ENCODE measurements around the gene NPFFR1. TPM values are rescaled to one million over a fixed set of nuclear protein-coding genes. Genes with fewer than 3 reads are reported as not detected.

The NPFFR1 gene
- total RNA-seq, 1 donor from 2014 or later, result not detected

DNA sequence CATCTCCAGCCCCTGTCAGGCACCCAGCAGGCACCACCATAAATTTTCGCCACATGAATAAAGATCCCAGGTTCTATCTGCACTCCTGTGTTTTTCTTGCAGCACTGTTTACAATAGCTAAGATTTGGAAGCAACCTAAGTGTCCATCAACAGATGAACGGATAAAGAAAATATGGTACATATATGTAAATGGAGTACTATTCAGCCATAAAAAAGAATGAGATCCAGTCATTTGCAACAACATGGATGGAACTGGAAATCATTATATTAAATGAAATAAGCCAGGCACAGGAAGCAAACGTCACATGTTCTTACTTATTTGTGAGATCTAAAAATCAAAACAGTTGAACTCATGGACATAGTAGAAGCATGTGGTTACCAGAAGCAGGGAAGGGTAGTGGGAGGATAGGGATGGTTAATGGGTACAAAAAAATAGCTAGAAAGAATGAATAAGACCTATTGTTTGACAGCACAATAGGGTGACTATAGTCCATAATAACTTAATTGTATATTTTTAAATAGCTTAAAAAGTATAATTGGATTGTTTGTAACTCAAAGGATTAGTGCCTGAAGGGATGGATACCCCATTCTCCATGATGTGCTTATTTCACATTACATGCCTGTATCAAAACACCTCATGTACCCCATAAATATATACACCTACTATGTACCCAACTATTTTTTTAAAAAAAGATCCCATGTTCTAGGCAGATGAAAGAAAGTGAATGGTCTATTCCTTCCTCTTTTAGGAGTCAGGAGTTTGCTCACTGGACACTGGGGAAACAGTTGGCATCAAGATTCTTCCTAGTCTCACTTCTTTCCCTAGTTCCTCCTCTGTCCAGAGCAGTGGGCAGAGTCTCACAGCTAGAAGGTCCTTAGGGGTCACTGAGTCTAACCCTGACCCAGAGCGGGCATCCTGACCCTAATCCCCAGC is 1.0 kb upstream of the NPFFR1 start:
- Histone ChIP-seq H3K9me3 (no peaks in the 10 kb centered on the region), H3K4me1 (peaks cover 10% of the 10 kb centered on the region), H3K27me3 (peaks cover 9% of the 10 kb centered on the region), H3K36me3 (no peaks in the 10 kb centered on the region), H3K27ac (no peak overlapping the region), H3K4me3 (no peak overlapping the region)
- intact Hi-C loops (cut with DNase I), result no loop called here
- no peak for DNase-seq (ENCODE audit: extremely low spot score in 2 of 2)
- TF ChIP-seq, protein P1, sequence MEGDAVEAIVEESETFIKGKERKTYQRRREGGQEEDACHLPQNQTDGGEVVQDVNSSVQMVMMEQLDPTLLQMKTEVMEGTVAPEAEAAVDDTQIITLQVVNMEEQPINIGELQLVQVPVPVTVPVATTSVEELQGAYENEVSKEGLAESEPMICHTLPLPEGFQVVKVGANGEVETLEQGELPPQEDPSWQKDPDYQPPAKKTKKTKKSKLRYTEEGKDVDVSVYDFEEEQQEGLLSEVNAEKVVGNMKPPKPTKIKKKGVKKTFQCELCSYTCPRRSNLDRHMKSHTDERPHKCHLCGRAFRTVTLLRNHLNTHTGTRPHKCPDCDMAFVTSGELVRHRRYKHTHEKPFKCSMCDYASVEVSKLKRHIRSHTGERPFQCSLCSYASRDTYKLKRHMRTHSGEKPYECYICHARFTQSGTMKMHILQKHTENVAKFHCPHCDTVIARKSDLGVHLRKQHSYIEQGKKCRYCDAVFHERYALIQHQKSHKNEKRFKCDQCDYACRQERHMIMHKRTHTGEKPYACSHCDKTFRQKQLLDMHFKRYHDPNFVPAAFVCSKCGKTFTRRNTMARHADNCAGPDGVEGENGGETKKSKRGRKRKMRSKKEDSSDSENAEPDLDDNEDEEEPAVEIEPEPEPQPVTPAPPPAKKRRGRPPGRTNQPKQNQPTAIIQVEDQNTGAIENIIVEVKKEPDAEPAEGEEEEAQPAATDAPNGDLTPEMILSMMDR (IDR thresholded peaks at IDR 0.05), result no peak
- no peak for TF ChIP-seq POLR2A (IDR thresholded peaks at IDR 0.05)
- TF ChIP-seq POLR2AphosphoS5 (IDR thresholded peaks at IDR 0.05; ENCODE audit: insufficient read depth in 1 of 2, low read depth in 1 of 2), result no peak

DNA sequence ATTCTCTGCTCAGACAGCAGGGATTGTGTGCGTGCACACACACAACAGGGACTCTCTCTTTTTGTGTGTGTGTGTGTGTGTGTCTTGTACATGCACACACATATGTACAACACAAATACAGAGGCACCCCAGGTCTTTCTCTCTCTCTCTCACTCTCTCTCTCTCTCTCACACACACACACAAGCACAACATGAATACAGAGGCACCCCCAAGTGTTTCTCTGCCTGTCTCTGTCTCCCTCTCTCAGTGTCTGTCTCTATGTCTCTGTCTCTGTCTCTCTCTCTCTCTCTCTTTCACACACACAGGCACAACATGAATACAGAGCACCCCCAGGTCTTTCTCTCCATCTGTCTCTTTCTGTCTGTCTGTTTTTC is 746 bp downstream of the NPFFR1 start:
- Histone ChIP-seq H3K9me3 (no peaks in the 10 kb centered on the region), H3K4me3 (no peak overlapping the region), H3K27ac (no peak overlapping the region), H3K4me1 (peaks cover 10% of the 10 kb centered on the region), H3K36me3 (no peaks in the 10 kb centered on the region), H3K27me3 (peaks cover 9% of the 10 kb centered on the region)
- no peak for DNase-seq (ENCODE audit: extremely low spot score in 2 of 2)
- intact Hi-C loops (cut with DNase I), result no loop called here
- TF ChIP-seq POLR2A (IDR thresholded peaks at IDR 0.05), result no peak
- TF ChIP-seq POLR2AphosphoS5 (IDR thresholded peaks at IDR 0.05; ENCODE audit: insufficient read depth in 1 of 2, low read depth in 1 of 2), result no peak
- TF ChIP-seq, protein P1 (IDR thresholded peaks at IDR 0.05), result no peak

DNA sequence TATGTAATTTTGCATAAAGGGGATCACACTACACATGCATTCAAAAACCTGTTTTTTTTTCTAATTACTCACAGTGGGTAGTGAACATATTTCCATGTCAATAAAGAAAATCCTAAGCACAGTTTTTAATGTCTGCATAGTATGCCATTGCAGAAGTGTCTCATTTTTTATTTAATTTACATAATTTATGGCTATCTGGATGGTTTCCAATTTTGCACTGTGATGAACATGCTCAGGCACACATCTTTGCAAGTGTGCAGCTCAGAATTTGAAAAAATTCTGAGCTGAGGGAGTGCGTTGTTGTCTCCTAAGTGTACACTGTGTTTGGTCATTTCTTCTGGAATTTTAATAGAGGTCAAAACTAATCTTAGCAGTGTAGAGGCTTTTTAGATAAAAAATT is 2.2 kb downstream of the NPFFR1 start:
- Histone ChIP-seq H3K4me1 (peaks cover 10% of the 10 kb centered on the region), H3K36me3 (no peaks in the 10 kb centered on the region), H3K4me3 (no peak overlapping the region), H3K27me3 (peaks cover 9% of the 10 kb centered on the region), H3K27ac (no peak overlapping the region), H3K9me3 (no peaks in the 10 kb centered on the region)
- intact Hi-C loops (cut with DNase I), result no loop called here
- TF ChIP-seq POLR2AphosphoS5 (IDR thresholded peaks at IDR 0.05; ENCODE audit: insufficient read depth in 1 of 2, low read depth in 1 of 2), result no peak
- TF ChIP-seq, protein P1 (IDR thresholded peaks at IDR 0.05), result no peak
- no peak for TF ChIP-seq POLR2A (IDR thresholded peaks at IDR 0.05)
- no peak for DNase-seq (ENCODE audit: extremely low spot score in 2 of 2)

DNA sequence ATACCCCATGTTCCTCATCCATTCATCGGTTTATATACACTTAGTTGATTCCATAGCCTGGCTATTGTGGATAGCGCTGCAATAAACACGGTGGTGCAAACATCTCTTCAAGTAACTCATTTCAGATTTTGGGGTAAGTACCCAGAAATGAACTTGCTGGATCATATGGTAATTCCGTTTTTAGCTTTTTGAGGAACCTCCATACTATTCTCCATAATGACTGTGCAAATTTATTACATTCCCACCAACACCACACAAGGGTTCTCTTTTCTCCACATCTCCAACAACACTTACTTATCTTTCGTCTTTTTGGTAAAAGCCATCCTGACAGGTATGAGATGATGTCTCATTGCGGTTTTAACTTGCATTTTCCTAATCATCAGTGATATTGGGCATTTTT is 3.7 kb downstream of the NPFFR1 start:
- Histone ChIP-seq H3K27me3 (peaks cover 9% of the 10 kb centered on the region), H3K27ac (no peak overlapping the region), H3K4me3 (no peak overlapping the region), H3K36me3 (no peaks in the 10 kb centered on the region), H3K9me3 (no peaks in the 10 kb centered on the region), H3K4me1 (peaks cover 10% of the 10 kb centered on the region)
- intact Hi-C loops (cut with DNase I), result no loop called here
- no peak for TF ChIP-seq POLR2A (IDR thresholded peaks at IDR 0.05)
- no peak for TF ChIP-seq POLR2AphosphoS5 (IDR thresholded peaks at IDR 0.05; ENCODE audit: insufficient read depth in 1 of 2, low read depth in 1 of 2)
- TF ChIP-seq, protein P1 (IDR thresholded peaks at IDR 0.05), result no peak
- no peak for DNase-seq (ENCODE audit: extremely low spot score in 2 of 2)

DNA sequence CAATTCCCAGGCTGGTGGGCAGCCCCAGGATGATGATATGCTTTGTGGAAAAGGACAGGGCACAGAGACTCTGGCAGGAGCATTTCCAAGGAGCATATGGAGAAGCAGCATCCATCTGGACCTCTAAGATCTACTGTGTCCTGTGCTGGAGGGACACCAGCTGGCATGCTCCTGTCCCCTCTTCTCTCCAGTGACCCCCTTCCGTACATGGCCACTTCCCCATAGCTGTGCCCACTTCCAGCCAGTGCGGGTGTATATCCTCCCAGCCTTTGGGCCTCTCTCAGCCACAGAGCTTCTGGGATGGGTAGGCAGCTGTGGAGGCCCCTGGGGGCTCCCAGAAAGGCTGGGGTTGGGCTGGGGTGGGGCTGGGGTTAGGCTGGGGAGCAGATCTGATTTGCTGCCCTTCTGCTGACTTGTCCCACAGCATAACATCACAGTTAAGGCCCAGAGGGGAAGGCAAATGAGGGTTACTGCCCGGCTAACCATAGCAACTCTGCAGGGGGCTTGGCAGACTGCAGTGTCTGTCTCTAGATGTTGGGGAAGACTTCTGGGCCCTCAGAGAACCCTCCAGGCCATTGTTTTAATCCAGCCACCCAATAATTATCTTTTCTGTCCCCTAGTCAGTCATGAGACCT is 6.3 kb downstream of the NPFFR1 start:
- Histone ChIP-seq H3K27me3 (no peaks in the 10 kb centered on the region), H3K4me1 (peaks cover 4% of the 10 kb centered on the region), H3K9me3 (no peaks in the 10 kb centered on the region), H3K36me3 (no peaks in the 10 kb centered on the region), H3K4me3 (no peak overlapping the region), H3K27ac (no peak overlapping the region)
- intact Hi-C loops (cut with DNase I), result no loop called here
- no peak for TF ChIP-seq POLR2AphosphoS5 (IDR thresholded peaks at IDR 0.05; ENCODE audit: insufficient read depth in 1 of 2, low read depth in 1 of 2)
- TF ChIP-seq POLR2A (IDR thresholded peaks at IDR 0.05), result no peak
- TF ChIP-seq, protein P1 (IDR thresholded peaks at IDR 0.05), result no peak
- no peak for DNase-seq (ENCODE audit: extremely low spot score in 2 of 2)
